Tibial nerve (tissue), 4 donors: ENCODE measurements around the gene HCN2. TPM values are rescaled to one million over a fixed set of nuclear protein-coding genes. Genes with fewer than 3 reads are reported as not detected.

Experiments used
- DNase-seq, 2 donors: peaks; one replicate each; pipeline ENCODE4 v3.0.0-alpha.2; 2019; ENCODE audit warnings: low spot score in 2 of 2
- H3K27ac ChIP-seq, 4 donors: fragments of 200-600 bp; sonication (generic) in 3 of 4; one replicate each; pipeline ENCODE4 v1.5.1; 2017 to 2019; ENCODE audit warnings: mild to moderate bottlenecking in 1 of 4
- H3K27me3 ChIP-seq, 2 donors: fragments of 200-600 bp; sonication (generic) in 1 of 2; one replicate each; pipeline versions ENCODE4 v1.5.1 to v1.6.0; 2017 to 2019
- H3K36me3 ChIP-seq, 3 donors: fragments of 200-600 bp; sonication (generic); one replicate each; pipeline ENCODE4 v1.5.1; 2018 to 2019
- H3K4me1 ChIP-seq, 4 donors: fragments of 200-600 bp; sonication (generic) in 3 of 4; one replicate each; pipeline ENCODE4 v1.5.1; 2017 to 2019
- H3K4me3 ChIP-seq, 4 donors: fragments of 200-600 bp; sonication (generic) in 3 of 4; one replicate each; pipeline ENCODE4 v1.5.1; 2017 to 2019; ENCODE audit warnings: mild to moderate bottlenecking in 1 of 4, moderate library complexity in 1 of 4
- H3K9me3 ChIP-seq, 4 donors: fragments of 200-600 bp; sonication (generic) in 3 of 4; one replicate each; pipeline ENCODE4 v1.5.1; 2017 to 2019
- EP300 ChIP-seq, 2 donors: sonication (generic); formaldehyde crosslinking; IDR thresholded peaks; one replicate each; pipeline ENCODE4 v1.6.1; 2017; ENCODE audit warnings: antibody characterized with exemption in 2 of 2, mild to moderate bottlenecking in 1 of 2
- POLR2A ChIP-seq, 2 donors: fragments of 450-650 bp; IDR thresholded peaks; one replicate each; pipeline ENCODE4 v1.6.1; 2017; ENCODE audit warnings: antibody characterized with exemption in 2 of 2, mild to moderate bottlenecking in 2 of 2, moderate library complexity in 2 of 2
- WGBS, 2 donors: methylation state at CpG; one replicate each; pipeline ENCODE4 v1.1.5; 2018; 5-methylcytosine and 5-hydroxymethylcytosine counted together
- total RNA-seq, 4 donors: library from RNA; depleted of rRNA; stranded (reverse); fragments of >200 nt; gene quantifications; one replicate each; pipeline ENCODE4 v1.1.0, GENCODE V29; 2016
- TF ChIP-seq, protein P1 (sequence below), 5 experiments: fragments of 200-600 bp in 3 of 5; fragments of 450-650 bp in 2 of 5; sonication (generic) in 3 of 5; IDR thresholded peaks; one replicate each; pipeline ENCODE4 v1.5.1; 2016 to 2019; ENCODE audit warnings: antibody characterized with exemption in 5 of 5, mild to moderate bottlenecking in 3 of 5, moderate library complexity in 2 of 5

The HCN2 gene
- total RNA-seq, 4 donors from 2014 or later = 0.59 TPM; not detected in 3

DNA sequence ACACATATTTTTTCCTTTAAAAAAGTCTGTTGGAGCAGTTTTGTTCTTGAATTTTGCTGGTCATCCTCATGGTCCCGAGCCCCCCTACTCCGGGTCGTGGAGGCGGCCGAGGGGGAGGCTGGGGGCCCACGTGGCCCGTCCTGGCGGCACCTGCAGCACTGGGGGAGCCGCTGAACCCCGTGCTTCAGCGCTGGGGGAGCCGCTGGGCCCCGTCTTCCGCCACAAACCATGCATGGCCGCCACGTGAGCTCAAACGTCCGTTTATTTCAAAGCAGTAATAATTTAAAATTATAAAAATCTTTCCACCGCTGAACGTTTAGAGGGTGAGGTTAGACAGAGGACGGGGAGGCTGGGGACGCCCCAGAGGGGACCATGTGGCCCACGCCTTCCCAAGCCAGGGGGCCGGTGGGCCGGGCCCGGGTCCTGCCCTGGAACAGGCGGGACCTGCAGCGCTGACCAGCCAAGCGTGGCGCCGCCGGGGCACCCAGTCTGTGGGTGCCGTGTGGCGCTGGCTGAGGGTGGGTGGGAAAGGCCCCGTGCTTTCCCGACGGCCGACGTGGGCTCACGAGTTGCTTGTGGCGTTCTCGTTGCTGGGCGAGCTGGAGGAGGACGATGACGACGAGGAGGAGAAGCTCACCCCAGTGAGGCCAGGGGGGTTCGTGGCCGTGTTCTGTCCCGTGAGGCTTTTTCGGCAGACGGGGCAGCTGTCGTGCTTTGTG is 58.0 kb downstream of the HCN2 start:
- no peak for TF ChIP-seq EP300 (IDR thresholded peaks at IDR 0.05)
- TF ChIP-seq, protein P1, sequence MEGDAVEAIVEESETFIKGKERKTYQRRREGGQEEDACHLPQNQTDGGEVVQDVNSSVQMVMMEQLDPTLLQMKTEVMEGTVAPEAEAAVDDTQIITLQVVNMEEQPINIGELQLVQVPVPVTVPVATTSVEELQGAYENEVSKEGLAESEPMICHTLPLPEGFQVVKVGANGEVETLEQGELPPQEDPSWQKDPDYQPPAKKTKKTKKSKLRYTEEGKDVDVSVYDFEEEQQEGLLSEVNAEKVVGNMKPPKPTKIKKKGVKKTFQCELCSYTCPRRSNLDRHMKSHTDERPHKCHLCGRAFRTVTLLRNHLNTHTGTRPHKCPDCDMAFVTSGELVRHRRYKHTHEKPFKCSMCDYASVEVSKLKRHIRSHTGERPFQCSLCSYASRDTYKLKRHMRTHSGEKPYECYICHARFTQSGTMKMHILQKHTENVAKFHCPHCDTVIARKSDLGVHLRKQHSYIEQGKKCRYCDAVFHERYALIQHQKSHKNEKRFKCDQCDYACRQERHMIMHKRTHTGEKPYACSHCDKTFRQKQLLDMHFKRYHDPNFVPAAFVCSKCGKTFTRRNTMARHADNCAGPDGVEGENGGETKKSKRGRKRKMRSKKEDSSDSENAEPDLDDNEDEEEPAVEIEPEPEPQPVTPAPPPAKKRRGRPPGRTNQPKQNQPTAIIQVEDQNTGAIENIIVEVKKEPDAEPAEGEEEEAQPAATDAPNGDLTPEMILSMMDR (IDR thresholded peaks at IDR 0.05) = no peak
- TF ChIP-seq POLR2A (IDR thresholded peaks at IDR 0.05) = no peak
- no peaks in the 10 kb centered on the region for H3K9me3 ChIP-seq
- peaks cover 0 to 96% (median 35%) of the 10 kb centered on the region in 3 donors for H3K36me3 ChIP-seq
- no peak for DNase-seq
- no peak overlapping the region for H3K4me3 ChIP-seq
- WGBS, 2 donors = 88 to 93% methylated on average over 47 to 52 of the region's 52 CpGs
- H3K4me1 ChIP-seq = no peaks in the 10 kb centered on the region
- H3K27ac ChIP-seq = no peak overlapping the region
- no peaks in the 10 kb centered on the region for H3K27me3 ChIP-seq

DNA sequence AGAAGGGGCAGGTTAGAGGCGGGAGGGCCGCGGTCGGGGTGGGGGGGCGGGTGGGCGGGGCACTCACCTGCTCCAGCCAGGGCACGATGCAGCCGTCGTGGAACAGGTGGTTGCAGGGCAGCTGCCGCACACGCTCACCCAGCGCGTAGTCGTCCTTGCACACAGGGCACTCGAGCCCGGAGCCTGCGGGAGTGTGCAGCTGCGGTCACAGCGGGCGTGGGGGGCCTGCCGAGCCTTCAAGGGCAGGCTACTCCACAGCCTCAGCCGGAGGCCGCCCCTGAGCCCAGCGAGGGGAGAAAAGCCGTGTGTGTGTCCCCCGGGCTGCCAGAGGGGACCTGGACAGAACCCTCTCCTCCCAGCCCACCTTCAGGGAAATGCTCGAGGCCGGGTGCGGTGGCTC is 58.6 kb downstream of the HCN2 start:
- 82 to 91% methylated on average over 15 to 19 of the region's 29 CpGs for WGBS, 2 donors

GRCh38 chr19:648904-649801 is 59.5 kb downstream of the HCN2 start:
- Histone ChIP-seq H3K4me1 (no peaks in the 10 kb centered on the region), H3K9me3 (no peaks in the 10 kb centered on the region), H3K27ac (no peak overlapping the region), H3K27me3 (no peaks in the 10 kb centered on the region), H3K36me3 (peaks cover 0 to 100% (median 35%) of the 10 kb centered on the region in 3 donors), H3K4me3 (no peak overlapping the region)
- WGBS, 2 donors = 84 to 88% methylated on average over 36 to 45 of the region's 53 CpGs
- no peak for DNase-seq
- TF ChIP-seq POLR2A (IDR thresholded peaks at IDR 0.05) (no peak), EP300 (IDR thresholded peaks at IDR 0.05) (no peak)
- TF ChIP-seq, protein P1 (IDR thresholded peaks at IDR 0.05) = no peak

More for the DNA sequence above, 58.6 kb downstream of the HCN2 start:
- TF ChIP-seq, protein P1 (IDR thresholded peaks at IDR 0.05) = no peak
- TF ChIP-seq EP300 (IDR thresholded peaks at IDR 0.05) (no peak), POLR2A (IDR thresholded peaks at IDR 0.05) (no peak)
- Histone ChIP-seq H3K4me3 (no peak overlapping the region), H3K27me3 (no peaks in the 10 kb centered on the region), H3K36me3 (peaks cover 0 to 99% (median 35%) of the 10 kb centered on the region in 3 donors), H3K4me1 (no peaks in the 10 kb centered on the region), H3K9me3 (no peaks in the 10 kb centered on the region), H3K27ac (no peak overlapping the region)
- no peak for DNase-seq

- Histone ChIP-seq H3K27me3 (no peaks in the 10 kb centered on the region), H3K36me3 (peaks cover 0 to 93% (median 35%) of the 10 kb centered on the region in 3 donors), H3K4me3 (no peak overlapping the region), H3K4me1 (no peaks in the 10 kb centered on the region), H3K27ac (no peak overlapping the region), H3K9me3 (no peaks in the 10 kb centered on the region)
- TF ChIP-seq EP300 (IDR thresholded peaks at IDR 0.05) = no peak
- TF ChIP-seq, protein P1 (IDR thresholded peaks at IDR 0.05) = no peak
- no peak for TF ChIP-seq POLR2A (IDR thresholded peaks at IDR 0.05)
- no peak for DNase-seq
- 87 to 93% methylated on average over 10 to 11 of the region's 11 CpGs for WGBS, 2 donors
Observed at GRCh38 chr19:650121-650520, 60.4 kb downstream of the HCN2 start.
